ENCODE measurements around the gene PIP5K1B. TPM values are rescaled to one million over a fixed set of nuclear protein-coding genes. Genes with fewer than 3 reads are reported as not detected.
"Not testable (repeated sequence)": the region's sequence is repeated elsewhere in the genome, so short reads cannot be mapped to it uniquely, and the experiment has no call there.

The PIP5K1B gene
- total RNA-seq, 1 donor from 2014 or later, result 27.1 TPM

DNA sequence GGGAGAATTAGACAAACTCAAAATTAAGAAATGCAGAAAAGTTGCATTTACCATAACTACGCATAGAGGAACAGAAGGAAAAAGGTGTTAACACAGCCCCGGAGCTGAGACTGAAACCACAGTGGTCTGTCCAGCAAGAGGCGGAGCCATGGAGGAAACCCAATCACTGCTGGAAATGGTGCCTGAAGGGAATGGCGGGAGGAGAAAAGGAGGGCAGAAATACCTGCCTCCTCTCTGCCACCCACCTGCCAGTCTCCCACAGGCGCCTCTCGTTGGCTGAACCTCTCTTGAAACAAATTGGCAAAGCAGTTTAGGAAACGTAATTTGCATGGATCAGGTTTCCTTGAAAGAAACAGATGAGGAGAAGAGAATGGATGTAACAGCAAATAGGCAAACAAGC, 318.6 kb downstream of the PIP5K1B start:
- intact Hi-C loops (cut with DNase I), result no loop called here

GRCh38 chr9:69027355-69028097, 322.5 kb downstream of the PIP5K1B start:
- intact Hi-C loops (cut with DNase I), result loop anchor here (5.0 kb wide), 2 partner anchors 320 to 445 kb away; partner anchors contain the start of gene PIP5K1B
- DNase-seq (ENCODE audit: low spot score), result no peak

More for the DNA sequence above, 318.6 kb downstream of the PIP5K1B start:
- DNase-seq (ENCODE audit: low spot score), result peak; percentile 29

- intact Hi-C loops (cut with DNase I), result loop anchor here (5.0 kb wide), 2 partner anchors 321 to 446 kb away; partner anchors contain the start of gene PIP5K1B
- no peak for DNase-seq (ENCODE audit: low spot score)
Measured at GRCh38 chr9:69028754-69029153, 323.7 kb downstream of the PIP5K1B start.

GRCh38 chr9:69029535-69029934, 324.5 kb downstream of the PIP5K1B start:
- DNase-seq (ENCODE audit: low spot score), result no peak
- intact Hi-C loops (cut with DNase I), result loop anchor here (5.0 kb wide), 2 partner anchors 322 to 447 kb away; partner anchors contain the start of gene PIP5K1B

DNA sequence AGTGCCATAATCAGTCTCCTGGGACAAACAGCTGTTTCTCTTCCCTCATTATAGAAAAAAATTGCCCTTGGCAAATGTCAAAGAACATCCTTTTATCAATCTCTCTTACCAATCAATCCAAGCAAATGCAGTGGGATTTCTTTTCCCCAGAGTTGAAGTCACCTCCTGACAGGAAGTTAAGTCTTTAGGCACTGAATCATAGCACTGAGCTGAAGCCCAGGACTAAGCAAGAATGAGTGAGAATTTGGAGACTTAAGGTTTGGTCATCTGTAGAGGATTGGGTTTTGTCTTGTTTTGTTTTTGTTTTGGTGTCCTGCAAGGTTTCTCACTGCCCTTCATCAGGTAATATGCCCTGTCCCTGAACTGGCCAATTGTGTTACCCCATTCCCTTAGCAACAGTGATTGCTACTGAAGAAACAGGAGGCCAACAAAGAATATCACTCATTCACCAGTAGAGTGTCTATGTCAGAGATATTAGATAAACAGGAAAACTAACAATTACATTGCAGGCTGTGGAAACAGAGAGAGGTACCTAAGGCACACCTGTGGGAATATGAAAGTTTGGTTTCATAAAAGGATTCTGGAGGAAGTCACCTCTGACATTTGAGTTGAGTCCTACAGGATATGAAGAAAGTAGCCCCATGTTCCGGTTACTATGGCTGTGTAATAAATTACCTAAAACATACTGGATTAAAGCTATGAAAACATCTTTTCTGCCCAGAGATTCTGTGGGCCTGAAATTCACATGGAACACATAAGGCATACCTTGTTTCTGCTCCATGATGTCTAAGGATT, 326.0 kb downstream of the PIP5K1B start:
- no peak for DNase-seq (ENCODE audit: low spot score)
- intact Hi-C loops (cut with DNase I), result no loop called here

DNA sequence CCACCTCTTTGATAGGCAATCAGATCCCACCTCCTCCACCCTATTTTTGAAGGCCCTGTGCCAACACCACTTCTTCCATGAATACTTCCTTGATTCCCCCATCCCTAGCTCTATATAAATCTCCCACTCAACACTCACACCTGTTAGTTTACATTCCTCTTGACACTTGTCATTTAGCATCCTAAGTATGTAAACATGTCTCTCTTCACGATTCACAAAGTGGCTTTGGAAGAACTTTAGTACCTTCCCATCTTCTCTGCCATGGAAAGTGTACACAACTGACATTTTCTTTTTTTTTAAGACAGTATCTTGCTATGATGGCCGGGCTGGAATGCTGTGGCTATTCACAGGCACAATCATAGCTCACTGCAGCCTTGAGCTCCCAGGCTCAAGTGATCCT, 329.0 kb downstream of the PIP5K1B start:
- intact Hi-C loops (cut with DNase I), result no loop called here
- no peak for DNase-seq (ENCODE audit: low spot score)

DNA sequence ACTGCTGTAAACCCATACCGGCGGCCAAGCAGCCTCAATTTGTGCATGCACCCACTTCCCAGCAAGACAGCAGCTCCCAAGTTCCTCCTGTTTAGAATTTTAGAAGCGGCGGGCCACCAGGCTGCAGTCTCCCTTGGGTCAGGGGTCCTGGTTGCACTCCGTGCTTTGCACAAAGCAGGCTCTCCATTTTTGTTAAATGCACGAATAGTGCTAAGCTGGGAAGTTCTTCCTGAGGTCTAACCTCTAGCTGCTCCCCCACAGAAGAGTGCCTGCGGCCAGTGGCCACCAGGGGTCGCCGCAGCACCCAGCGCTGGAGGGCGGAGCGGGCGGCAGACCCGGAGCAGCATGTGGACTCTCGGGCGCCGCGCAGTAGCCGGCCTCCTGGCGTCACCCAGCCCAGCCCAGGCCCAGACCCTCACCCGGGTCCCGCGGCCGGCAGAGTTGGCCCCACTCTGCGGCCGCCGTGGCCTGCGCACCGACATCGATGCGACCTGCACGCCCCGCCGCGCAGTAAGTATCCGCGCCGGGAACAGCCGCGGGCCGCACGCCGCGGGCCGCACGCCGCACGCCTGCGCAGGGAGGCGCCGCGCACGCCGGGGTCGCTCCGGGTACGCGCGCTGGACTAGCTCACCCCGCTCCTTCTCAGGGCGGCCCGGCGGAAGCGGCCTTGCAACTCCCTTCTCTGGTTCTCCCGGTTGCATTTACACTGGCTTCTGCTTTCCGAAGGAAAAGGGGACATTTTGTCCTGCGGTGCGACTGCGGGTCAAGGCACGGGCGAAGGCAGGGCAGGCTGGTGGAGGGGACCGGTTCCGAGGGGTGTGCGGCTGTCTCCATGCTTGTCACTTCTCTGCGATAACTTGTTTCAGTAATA, 330.6 kb downstream of the PIP5K1B start, which contains the start of gene FXN:
TSS of gene FXN (plus strand) at position 315 of the 871 bp plus-strand sequence. CDS start at position 346, 31 bp downstream.
- intact Hi-C loops (cut with DNase I), result loop anchor here (5.0 kb wide), 1 partner anchor 157 kb away; no protein-coding TSS in a partner anchor
- peak; percentile 95 for DNase-seq (ENCODE audit: low spot score)

DNA sequence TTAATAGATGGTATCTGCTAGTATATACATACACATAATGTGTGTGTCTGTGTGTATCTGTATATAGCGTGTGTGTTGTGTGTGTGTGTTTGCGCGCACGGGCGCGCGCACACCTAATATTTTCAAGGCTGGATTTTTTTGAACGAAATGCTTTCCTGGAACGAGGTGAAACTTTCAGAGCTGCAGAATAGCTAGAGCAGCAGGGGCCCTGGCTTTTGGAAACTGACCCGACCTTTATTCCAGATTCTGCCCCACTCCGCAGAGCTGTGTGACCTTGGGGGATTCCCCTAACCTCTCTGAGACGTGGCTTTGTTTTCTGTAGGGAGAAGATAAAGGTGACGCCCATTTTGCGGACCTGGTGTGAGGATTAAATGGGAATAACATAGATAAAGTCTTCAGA, 331.3 kb downstream of the PIP5K1B start:
- no peak for DNase-seq (ENCODE audit: low spot score)
- intact Hi-C loops (cut with DNase I), result loop anchor here (5.0 kb wide), 1 partner anchor 156 kb away; no protein-coding TSS in a partner anchor

DNA sequence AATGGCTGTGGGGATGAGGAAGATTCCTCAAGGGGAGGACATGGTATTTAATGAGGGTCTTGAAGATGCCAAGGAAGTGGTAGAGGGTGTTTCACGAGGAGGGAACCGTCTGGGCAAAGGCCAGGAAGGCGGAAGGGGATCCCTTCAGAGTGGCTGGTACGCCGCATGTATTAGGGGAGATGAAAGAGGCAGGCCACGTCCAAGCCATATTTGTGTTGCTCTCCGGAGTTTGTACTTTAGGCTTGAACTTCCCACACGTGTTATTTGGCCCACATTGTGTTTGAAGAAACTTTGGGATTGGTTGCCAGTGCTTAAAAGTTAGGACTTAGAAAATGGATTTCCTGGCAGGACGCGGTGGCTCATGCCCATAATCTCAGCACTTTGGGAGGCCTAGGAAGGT, 331.8 kb downstream of the PIP5K1B start:
- DNase-seq (ENCODE audit: low spot score), result no peak
- intact Hi-C loops (cut with DNase I), result loop anchor here (5.0 kb wide), 1 partner anchor 156 kb away; no protein-coding TSS in a partner anchor

DNA sequence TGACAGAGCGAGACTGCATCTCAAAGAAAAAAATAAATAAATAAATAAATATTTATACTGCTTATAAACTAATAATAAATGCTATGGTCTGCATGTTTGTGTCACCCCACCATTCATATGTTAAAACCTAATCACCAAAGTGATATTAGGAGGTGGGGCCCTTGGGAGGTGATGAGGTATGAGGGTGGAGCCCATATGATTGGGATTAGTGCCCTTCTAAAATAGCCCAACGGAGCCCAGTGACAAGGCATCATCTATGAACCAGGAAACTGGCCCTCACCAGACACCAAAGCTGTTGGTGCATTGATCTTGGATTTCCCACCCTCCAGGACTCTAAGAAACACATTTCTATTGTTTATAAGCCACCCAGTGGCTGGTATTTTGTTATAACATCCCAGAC, 335.6 kb downstream of the PIP5K1B start:
- intact Hi-C loops (cut with DNase I), result no loop called here
- DNase-seq (ENCODE audit: low spot score), result no peak

GRCh38 chr9:69044240-69045219, 339.5 kb downstream of the PIP5K1B start:
- intact Hi-C loops (cut with DNase I), result no loop called here

GRCh38 chr9:69045821-69046220, 340.8 kb downstream of the PIP5K1B start:
- DNase-seq (ENCODE audit: low spot score), result no peak
- intact Hi-C loops (cut with DNase I), result no loop called here

More at GRCh38 chr9:69044240-69045219, 339.5 kb downstream of the PIP5K1B start:
- DNase-seq (ENCODE audit: low spot score), result no peak

DNA sequence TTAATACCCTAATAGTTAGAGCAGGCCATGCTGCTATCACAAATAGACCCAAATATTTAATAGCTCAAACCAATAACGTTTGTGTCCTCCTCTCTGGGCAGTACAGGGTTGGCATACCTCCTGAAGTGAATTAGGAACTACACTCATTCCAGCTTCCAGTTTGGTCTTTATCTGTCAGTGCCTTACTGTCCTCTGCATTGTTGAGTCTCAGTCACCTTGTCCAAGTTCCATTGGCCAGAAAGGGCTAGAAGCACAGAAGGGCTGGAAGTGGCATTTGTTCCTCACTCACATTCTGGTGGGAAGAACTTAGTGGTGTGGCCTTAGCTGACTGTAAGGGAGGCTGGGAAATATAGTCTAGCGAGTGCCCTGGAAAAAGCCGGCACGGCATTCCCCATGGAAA, 341.7 kb downstream of the PIP5K1B start:
- no peak for DNase-seq (ENCODE audit: low spot score)
- intact Hi-C loops (cut with DNase I), result no loop called here

- no peak for DNase-seq (ENCODE audit: low spot score)
- intact Hi-C loops (cut with DNase I), result no loop called here
Measured at GRCh38 chr9:69047371-69047770, 342.3 kb downstream of the PIP5K1B start.

DNA sequence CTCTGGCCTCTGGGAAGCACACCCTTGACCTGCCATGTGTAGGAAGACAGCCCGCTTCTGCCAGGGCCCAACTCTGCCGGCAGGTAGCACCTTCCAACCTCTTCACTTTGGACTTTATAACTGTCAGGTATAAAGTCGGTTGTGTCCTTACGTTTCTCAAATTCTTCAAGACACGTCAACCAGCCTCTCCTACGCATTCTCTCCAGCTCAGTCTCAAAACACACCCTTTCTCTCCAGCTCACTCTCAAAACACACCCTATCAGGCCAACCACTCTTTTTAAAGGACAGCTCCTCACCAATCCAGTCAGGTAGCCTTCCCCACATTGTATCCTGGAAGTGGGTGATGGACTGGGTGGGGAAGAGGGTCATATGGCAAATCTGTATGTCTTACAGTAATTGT, 344.1 kb downstream of the PIP5K1B start:
- no peak for DNase-seq (ENCODE audit: low spot score)
- intact Hi-C loops (cut with DNase I), result no loop called here

- not testable (repeated sequence) for DNase-seq (ENCODE audit: low spot score)
- intact Hi-C loops (cut with DNase I), result loop anchor here (10.0 kb wide), 2 partner anchors 344 to 494 kb away; no protein-coding TSS in a partner anchor
Measured at GRCh38 chr9:69050936-69051335, 345.9 kb downstream of the PIP5K1B start.

- DNase-seq (ENCODE audit: low spot score), result no peak
- intact Hi-C loops (cut with DNase I), result loop anchor here (1.0 to 10.0 kb wide), 3 partner anchors 138 to 490 kb away; no protein-coding TSS in a partner anchor
Measured at GRCh38 chr9:69054989-69055388, 349.9 kb downstream of the PIP5K1B start.

Data from cardiac septum (tissue), 1 donor.